PFSK-1 (cell line): Measurements from ENCODE around the gene ELMO1.

Experiments
- POLR2AphosphoS5 ChIP-seq: IDR thresholded peaks from 2 replicates; pipeline ENCODE4 v1.6.1; 2012; ENCODE audit warnings: low read depth, mild to moderate bottlenecking, control low read depth, low read length, moderate library complexity
- REST ChIP-seq, 2 experiments: IDR thresholded peaks; 2 replicates each; pipeline versions ENCODE4 v1.6.1 to v1.8.0; 2011 to 2012; ENCODE audit warnings: low read depth in 2 of 2, low read length in 2 of 2, control low read depth in 1 of 2, inconsistent platforms in 1 of 2, mild to moderate bottlenecking in 1 of 2, moderate library complexity in 1 of 2; ENCODE audit not compliant: insufficient read depth in 1 of 2
- SIN3A ChIP-seq: IDR thresholded peaks from 2 replicates; pipeline ENCODE4 v1.6.1; 2012; ENCODE audit warnings: mild to moderate bottlenecking, low read length, moderate library complexity, borderline replicate concordance; ENCODE audit not compliant: insufficient read depth
- TAF1 ChIP-seq: IDR thresholded peaks from 2 replicates; pipeline ENCODE4 v1.6.1; 2012; ENCODE audit warnings: low read length, control low read depth, borderline replicate concordance; ENCODE audit not compliant: insufficient read depth

GRCh38 chr7:37038706-37039105, 410.0 kb downstream of the ELMO1 start:
- TF ChIP-seq POLR2AphosphoS5 (no peak), TAF1 (no peak), REST (IDR thresholded peaks at IDR 0.05; ENCODE audit: insufficient read depth in 1 of 2, low read depth in 2 of 2, low read length in 2 of 2) (no peak), SIN3A (no peak)
